HEK293 (cell line): ENCODE results near the gene APPL2.

Experiments
- OVOL3 ChIP-seq: fragments of 450-650 bp; formaldehyde crosslinking; IDR thresholded peaks from 2 replicates; pipeline ENCODE4 v1.5.1; 2016; ENCODE audit warnings: missing biosample characterization, missing genetic modification characterization
- SETDB1 ChIP-seq: IDR thresholded peaks from one replicate; pipeline ENCODE4 v1.6.1; 2017; ENCODE audit warnings: mild to moderate bottlenecking, low read length, moderate library complexity, mixed read lengths; ENCODE audit not compliant: insufficient read length
- SP7 ChIP-seq: fragments of 450-650 bp; formaldehyde crosslinking; IDR thresholded peaks from 2 replicates; pipeline ENCODE4 v1.5.1; 2016; ENCODE audit warnings: missing biosample characterization, missing genetic modification characterization
- ZNF311 ChIP-seq: fragments of 450-650 bp; formaldehyde crosslinking; IDR thresholded peaks from 2 replicates; pipeline ENCODE4 v1.5.1; 2017; ENCODE audit warnings: missing biosample characterization, missing genetic modification characterization, borderline replicate concordance
- ZNF335 ChIP-seq: fragments of 450-650 bp; formaldehyde crosslinking; conservative IDR thresholded peaks from 2 replicates; pipeline ENCODE4 v1.5.1; 2016; ENCODE audit warnings: missing biosample characterization, missing genetic modification characterization
- ZNF530 ChIP-seq: fragments of 450-650 bp; formaldehyde crosslinking; IDR thresholded peaks from 2 replicates; pipeline ENCODE4 v1.5.1; 2016; ENCODE audit warnings: low read depth, missing biosample characterization, missing genetic modification characterization
- ZNF658 ChIP-seq: fragments of 450-650 bp; formaldehyde crosslinking; IDR thresholded peaks from 2 replicates; pipeline ENCODE4; 2016; ENCODE audit warnings: missing biosample characterization, missing genetic modification characterization
- ZNF785 ChIP-seq: fragments of 450-650 bp; formaldehyde crosslinking; IDR thresholded peaks from 2 replicates; pipeline ENCODE4 v1.5.1; 2016; ENCODE audit warnings: missing biosample characterization, missing genetic modification characterization
- TF ChIP-seq, protein P1 (sequence below): fragments of 450-650 bp; formaldehyde crosslinking; IDR thresholded peaks from 2 replicates; pipeline ENCODE4 v1.5.1; 2016; ENCODE audit warnings: missing biosample characterization, missing genetic modification characterization
- TF ChIP-seq, protein P2 (sequence below): fragments of 450-650 bp; formaldehyde crosslinking; IDR thresholded peaks from 2 replicates; pipeline ENCODE4 v1.5.1; 2016; ENCODE audit warnings: missing biosample characterization, missing genetic modification characterization

DNA sequence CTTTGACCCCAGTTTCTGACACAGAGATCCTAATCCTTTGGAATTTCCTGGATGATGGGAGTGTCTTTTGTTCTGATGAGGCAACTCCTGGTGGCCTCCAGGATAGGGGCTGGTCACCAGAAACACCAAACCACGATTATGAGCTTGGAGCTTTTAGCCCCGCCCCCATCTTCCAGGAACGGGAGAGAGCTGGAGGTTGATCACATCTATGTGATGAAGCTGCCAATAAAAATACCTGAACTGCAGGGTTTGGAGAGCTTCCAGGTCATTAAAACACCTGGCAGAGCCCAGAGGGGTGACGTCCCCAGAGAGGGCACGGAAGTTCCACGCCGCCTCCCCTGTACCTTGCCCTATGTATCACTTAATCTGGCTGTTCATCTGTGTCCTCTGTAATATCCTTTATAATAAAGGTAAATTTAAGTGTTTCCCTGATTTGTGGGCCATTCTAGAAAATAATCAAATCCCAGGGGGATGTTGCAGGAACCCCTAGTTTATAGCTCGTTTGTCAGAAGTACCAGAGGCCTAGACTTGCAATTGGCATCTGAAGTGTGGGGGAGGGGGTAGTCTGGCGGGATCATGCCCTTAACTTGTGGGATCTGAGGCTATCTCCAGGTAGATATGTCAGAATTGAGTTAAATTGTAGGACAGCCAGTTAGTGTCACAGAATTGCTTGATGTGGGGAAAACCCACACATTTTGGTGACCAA, 21.2 kb downstream of the APPL2 start:
- TF ChIP-seq, protein P1, sequence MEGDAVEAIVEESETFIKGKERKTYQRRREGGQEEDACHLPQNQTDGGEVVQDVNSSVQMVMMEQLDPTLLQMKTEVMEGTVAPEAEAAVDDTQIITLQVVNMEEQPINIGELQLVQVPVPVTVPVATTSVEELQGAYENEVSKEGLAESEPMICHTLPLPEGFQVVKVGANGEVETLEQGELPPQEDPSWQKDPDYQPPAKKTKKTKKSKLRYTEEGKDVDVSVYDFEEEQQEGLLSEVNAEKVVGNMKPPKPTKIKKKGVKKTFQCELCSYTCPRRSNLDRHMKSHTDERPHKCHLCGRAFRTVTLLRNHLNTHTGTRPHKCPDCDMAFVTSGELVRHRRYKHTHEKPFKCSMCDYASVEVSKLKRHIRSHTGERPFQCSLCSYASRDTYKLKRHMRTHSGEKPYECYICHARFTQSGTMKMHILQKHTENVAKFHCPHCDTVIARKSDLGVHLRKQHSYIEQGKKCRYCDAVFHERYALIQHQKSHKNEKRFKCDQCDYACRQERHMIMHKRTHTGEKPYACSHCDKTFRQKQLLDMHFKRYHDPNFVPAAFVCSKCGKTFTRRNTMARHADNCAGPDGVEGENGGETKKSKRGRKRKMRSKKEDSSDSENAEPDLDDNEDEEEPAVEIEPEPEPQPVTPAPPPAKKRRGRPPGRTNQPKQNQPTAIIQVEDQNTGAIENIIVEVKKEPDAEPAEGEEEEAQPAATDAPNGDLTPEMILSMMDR (tag by site-specific recombination), result no peak
- TF ChIP-seq, protein P2, sequence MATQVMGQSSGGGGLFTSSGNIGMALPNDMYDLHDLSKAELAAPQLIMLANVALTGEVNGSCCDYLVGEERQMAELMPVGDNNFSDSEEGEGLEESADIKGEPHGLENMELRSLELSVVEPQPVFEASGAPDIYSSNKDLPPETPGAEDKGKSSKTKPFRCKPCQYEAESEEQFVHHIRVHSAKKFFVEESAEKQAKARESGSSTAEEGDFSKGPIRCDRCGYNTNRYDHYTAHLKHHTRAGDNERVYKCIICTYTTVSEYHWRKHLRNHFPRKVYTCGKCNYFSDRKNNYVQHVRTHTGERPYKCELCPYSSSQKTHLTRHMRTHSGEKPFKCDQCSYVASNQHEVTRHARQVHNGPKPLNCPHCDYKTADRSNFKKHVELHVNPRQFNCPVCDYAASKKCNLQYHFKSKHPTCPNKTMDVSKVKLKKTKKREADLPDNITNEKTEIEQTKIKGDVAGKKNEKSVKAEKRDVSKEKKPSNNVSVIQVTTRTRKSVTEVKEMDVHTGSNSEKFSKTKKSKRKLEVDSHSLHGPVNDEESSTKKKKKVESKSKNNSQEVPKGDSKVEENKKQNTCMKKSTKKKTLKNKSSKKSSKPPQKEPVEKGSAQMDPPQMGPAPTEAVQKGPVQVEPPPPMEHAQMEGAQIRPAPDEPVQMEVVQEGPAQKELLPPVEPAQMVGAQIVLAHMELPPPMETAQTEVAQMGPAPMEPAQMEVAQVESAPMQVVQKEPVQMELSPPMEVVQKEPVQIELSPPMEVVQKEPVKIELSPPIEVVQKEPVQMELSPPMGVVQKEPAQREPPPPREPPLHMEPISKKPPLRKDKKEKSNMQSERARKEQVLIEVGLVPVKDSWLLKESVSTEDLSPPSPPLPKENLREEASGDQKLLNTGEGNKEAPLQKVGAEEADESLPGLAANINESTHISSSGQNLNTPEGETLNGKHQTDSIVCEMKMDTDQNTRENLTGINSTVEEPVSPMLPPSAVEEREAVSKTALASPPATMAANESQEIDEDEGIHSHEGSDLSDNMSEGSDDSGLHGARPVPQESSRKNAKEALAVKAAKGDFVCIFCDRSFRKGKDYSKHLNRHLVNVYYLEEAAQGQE (tag by site-specific recombination), result no peak
- TF ChIP-seq ZNF530 (tag by site-specific recombination) (no peak), ZNF658 (tag by site-specific recombination) (no peak), SP7 (no peak), ZNF311 (tag by site-specific recombination) (no peak), ZNF335 (tag by site-specific recombination) (no peak), ZNF785 (tag by site-specific recombination) (no peak), OVOL3 (tag by site-specific recombination) (no peak), SETDB1 (no peak)
